ENCODE measurements around the gene CYP19A1. TPM values are rescaled to one million over a fixed set of nuclear protein-coding genes. Genes with fewer than 3 reads are reported as not detected.

Gene CYP19A1
- total and polyA plus RNA-seq, 9 of the 15 experiments (the other 6 are each of a cell fraction or from before 2014, with no cell fraction given), result 0.16 to 0.63 (median 0.47) TPM; not detected in 3

GRCh38 chr15:51161491-51162220, 176.7 kb downstream of the CYP19A1 start:
- no TSS peak for BruUV-seq (replicated peaks)
- in situ Hi-C loops (cut with MboI), result loop anchor here (5.0 kb wide), 2 partner anchors 36 to 226 kb away; no protein-coding TSS in a partner anchor
- TF ChIP-seq ZNF785 (CRISPR knock-in tag; IDR thresholded peaks at IDR 0.05) (no peak), ZNF140 (CRISPR knock-in tag; IDR thresholded peaks at IDR 0.05) (no peak), SPI1 (IDR thresholded peaks at IDR 0.05; ENCODE audit: borderline replicate concordance, low read depth, low read length) (no peak), RNF219 (CRISPR knock-in tag; IDR thresholded peaks at IDR 0.05) (no peak), ZNF639 (CRISPR knock-in tag; conservative IDR thresholded peaks at IDR 0.05 in 1 of 2, IDR thresholded peaks at IDR 0.05 in 1 of 2) (no peak), ARID3B (CRISPR knock-in tag; IDR thresholded peaks at IDR 0.05; ENCODE audit: borderline replicate concordance) (no peak), ZNF212 (CRISPR knock-in tag; IDR thresholded peaks at IDR 0.05) (no peak), NBN (IDR thresholded peaks at IDR 0.05; ENCODE audit: low read depth) (no peak)
- Histone ChIP-seq H2AFZ (ENCODE audit: low read depth, low read length) (no peak overlapping the region), H3K27me3 (ENCODE audit: control insufficient read depth in 2 of 2, insufficient read depth in 2 of 2, low read length in 2 of 2) (peaks cover 3 to 6% of the 10 kb centered on the region in 2 experiments; a peak in 2 of 5 replicates), H3K79me2 (ENCODE audit: control insufficient read depth, insufficient read depth, low read length) (no peaks in the 10 kb centered on the region), H3K4me1 (replicated peaks in 1 of 2; ENCODE audit: control insufficient read depth in 2 of 2, insufficient read depth in 2 of 2, low read length in 2 of 2) (peaks cover 0 to 11% of the 10 kb centered on the region in 2 experiments; a peak in 1 of 5 replicates), H3K36me3 (ENCODE audit: control insufficient read depth, insufficient read depth, low read length) (no peaks in the 10 kb centered on the region), H3K4me3 (no peak overlapping the region), H3K27ac (ENCODE audit: extremely low read depth, low read depth, low read length) (no peak overlapping the region), H3K4me2 (ENCODE audit: insufficient read depth, low read length) (no peak overlapping the region), H3K9ac (ENCODE audit: insufficient read depth in 1 of 2, low read depth in 2 of 2, low read length in 2 of 2) (no peak overlapping the region), H3K9me1 (ENCODE audit: control insufficient read depth, insufficient read depth, low read length) (no peaks in the 10 kb centered on the region), H4K20me1 (replicated peaks; ENCODE audit: control insufficient read depth, insufficient read depth, low read length) (peaks cover 6% of the 10 kb centered on the region; the same call in 1 of the 2 replicates), H3K9me3 (replicated peaks; ENCODE audit: control insufficient read depth, insufficient read depth, low read depth, low read length) (no peaks in the 10 kb centered on the region)
- ChIA-PET POLR2A (no interaction called here), CTCF (ENCODE audit: low intra/inter-chr PET ratio) (interaction anchor here (0.6 to 3.7 kb wide), 3 partner anchors 29 to 220 kb away, joined by 3 to 24 read pairs (median 7); no protein-coding TSS in a partner anchor)
- intact Hi-C loops (cut with micrococcal nuclease), result loop anchor here (2.0 to 10.0 kb wide), 3 partner anchors 63 to 241 kb away; no protein-coding TSS in a partner anchor
- WGBS (ENCODE audit: insufficient coverage, low coverage, missing lambda C conversion rate), result 0% methylated on average over 3 of the region's 3 CpGs
- ATAC-seq (no peak), FAIRE-seq (no peak), DNase-seq (ENCODE audit: extremely low read depth in 1 of 4, low spot score in 3 of 4) (no peak)

All from K562 (cell line).